NCI-H774 (cell line): Measurements from ENCODE around the gene FAM169A.
"Not testable (repeated sequence)": the region's sequence is repeated elsewhere in the genome, so short reads cannot be mapped to it uniquely, and the experiment has no call there.

ENCODE experiments used
- DNase-seq: peaks from one replicate; lab custom pipeline; 2025; lab: John Stamatoyannopoulos, UW

The FAM169A gene

DNA sequence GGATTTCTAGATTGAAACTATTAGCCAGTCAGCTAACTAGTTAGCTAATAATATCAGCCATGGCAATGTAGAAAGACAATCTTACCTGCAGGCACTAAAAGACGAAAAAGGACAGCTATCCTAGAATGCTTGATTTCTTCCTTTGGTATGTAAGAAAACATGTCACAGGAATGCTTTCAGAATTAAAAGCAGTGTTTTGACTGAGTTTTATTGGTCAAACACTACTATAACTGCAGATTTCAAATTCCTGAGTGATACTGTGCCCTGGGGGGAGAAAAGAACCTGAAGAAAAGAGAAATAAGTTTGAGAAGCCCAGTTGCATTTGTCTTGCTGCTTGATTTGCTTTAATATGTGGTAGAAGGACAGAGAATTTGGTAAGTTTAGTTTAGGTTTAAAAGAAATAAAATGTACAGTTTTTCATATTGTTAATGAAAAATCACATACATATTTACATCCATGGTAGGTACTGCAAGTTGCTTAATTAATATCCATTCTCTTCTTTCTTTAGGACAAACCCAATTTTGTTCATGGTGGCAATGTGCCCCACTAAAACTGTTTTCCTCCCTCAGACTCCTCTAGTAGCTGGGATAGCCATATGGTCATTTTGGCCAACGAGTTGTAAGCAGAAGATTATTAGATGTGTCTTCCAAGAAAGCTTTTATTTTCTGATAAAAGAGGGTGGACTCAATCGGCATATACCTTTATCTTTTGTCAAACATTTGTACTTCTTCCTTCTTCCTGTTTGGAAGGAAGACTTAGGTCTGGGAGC, 4.3 kb upstream of the FAM169A start:
- DNase-seq, result no peak

DNA sequence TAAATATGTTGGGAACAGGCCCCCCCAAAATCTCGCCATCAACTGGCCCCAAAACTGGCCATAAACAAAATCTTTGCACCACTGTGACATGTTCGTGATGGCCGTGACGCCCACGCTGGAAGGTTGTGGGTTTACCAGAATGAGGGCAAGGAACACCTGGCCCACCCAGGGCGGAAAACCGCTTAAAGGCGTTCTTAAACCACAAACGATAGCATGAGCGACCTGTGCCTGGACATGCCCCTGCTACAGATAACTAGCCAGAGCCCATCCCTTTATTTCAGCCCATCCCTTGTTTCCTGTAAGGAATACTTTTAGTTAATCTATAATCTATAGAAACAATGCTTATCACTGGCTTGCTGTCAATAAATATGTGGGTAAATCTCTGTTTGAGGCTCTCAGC, 3.2 kb upstream of the FAM169A start:
- DNase-seq, result not testable (repeated sequence)

DNA sequence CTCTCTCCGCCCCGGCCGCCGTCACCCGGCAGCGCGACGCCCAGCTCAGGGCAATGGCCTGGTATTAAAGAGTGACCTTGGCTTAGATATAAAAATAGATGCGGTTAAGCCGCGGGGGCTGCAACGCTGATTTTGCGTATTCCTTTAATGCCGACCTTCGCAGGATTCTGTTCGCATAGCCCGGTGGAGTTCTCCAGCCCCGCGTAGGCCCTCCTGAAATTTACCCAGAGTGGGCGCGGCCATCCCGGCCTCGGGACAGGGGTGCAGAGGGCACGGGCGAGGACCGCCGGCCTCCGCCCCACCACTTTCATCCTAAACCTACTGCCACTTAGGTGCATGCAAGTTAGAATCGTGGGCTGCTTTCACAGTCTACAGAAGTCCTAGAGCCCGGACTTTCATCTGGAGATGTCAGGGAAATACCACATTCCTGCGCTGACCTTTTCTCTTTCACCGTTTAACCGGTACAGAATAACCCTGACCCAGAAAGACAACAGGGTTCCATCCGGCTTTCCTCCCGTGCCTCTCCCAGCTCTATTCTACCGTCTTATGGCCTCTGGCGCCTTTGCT, 492 bp upstream of the FAM169A start:
- no peak for DNase-seq

DNA sequence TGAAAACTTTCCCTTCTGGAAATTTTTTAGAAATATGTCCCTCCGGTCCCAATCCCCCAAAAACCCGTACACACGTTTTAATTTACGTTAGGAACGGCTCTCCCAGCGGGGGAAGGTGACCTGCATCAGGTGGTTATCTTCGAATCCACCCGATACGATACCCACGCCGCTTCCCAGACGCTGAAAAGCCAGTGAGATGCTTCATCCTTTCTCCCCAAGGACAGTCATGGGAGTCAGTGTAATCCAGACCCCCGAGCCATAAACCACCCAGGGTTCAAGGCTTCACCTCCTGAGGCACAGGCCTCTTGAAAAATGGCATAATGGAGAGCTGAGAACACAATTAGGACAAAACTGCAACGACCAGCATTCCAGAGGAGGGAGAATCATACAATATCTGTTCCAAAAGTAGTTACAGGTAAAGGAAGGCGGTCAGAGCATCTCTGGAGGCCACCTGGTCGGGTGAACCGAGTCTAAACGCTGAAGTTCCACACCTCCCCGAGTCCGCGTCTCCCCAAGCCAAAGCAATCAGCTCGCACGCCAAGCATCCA, 857 bp downstream of the FAM169A start:
- no peak for DNase-seq

DNA sequence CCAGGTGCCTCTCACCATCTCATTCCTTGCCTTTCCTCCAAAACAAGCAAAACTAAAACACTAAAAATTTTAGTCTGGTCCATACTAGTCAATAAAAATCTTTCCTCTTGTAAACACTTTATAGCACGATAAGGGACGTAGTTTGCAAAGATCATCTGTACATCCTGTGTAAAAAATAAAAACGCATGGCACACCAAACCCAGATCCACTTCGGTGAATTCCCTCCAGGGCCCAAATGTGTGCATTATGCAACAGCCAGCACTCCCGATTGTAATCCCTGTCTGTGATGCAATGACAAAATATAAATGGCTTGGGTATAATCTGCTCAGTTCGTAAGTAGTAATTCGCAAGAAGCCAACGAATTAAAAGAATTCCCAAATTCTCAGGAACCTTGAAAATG, 1.4 kb downstream of the FAM169A start:
- no peak for DNase-seq

DNA sequence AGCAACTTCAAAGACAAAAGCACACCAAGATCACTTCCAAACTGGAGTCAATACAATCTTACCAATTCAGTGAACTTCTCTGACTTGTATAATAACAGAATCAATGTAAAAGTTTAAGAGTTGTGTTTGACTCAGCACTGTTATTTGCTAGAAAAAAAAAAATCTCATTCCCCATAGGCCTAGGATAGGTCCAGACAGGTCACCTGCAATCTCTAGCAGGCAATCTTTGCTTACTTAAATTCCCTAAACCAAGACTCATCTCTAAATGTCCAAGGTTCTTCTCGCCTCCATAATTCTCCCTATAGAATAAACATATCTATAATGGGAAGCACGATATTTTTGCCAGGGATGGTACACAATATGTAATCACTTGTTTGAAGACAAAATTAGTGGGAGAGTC, 2.5 kb downstream of the FAM169A start:
- DNase-seq, result no peak

DNA sequence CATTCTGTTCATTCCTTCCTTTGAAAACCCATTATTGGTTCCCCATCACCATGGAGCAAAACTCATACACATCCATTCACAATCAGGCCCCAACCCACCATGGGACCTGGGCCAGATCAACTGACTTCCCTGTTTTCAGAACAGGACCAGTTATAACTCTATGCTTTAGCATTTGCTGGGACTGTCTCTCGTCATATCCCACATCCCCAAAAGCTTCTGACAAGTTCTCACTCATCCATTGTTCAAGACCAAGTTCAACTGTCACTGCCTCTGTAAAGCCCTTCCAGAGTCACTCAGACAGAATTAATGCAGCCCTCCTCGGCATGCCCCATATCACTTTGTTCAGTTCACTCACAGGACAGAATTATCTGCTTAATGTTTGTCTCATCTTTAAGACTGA, 4.0 kb downstream of the FAM169A start:
- DNase-seq, result no peak

DNA sequence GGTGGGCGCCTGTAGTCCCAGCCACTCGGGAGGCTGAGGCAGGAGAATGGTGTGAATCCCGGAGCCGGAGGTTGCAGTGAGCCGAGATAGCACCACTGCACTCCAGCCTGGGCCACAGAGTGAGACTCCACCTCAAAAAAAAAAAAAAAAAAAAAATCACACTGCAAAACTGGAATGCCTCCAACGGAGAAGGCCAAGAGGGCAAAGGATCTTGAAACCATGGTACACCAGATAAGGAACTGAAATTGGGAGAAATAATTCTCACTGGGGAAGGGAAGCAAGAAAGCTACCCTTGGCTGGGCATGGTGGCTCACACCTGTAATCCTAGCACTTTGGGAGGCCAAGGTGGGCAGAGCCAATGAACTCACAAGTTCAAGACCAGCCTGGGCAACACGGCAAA, 9.2 kb downstream of the FAM169A start:
- not testable (repeated sequence) for DNase-seq

DNA sequence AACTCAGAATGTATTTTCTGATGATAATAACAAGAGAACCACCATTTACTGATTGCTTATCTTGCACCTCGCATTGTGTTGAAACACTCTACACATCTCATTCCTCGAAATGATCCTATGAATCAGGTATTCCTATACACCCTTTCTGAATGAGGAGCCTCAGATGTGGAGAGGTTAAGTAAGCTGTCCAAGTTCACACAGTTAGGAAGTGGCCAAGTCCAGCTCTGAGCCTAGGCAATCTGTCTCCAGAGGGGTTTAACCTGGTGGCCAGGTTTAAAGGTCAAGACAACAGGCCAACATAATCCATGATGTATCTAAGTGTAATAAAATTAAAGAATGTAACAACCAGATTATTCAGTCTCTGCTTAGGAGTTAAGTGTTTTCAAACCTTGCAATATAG, 12.9 kb downstream of the FAM169A start:
- no peak for DNase-seq

DNA sequence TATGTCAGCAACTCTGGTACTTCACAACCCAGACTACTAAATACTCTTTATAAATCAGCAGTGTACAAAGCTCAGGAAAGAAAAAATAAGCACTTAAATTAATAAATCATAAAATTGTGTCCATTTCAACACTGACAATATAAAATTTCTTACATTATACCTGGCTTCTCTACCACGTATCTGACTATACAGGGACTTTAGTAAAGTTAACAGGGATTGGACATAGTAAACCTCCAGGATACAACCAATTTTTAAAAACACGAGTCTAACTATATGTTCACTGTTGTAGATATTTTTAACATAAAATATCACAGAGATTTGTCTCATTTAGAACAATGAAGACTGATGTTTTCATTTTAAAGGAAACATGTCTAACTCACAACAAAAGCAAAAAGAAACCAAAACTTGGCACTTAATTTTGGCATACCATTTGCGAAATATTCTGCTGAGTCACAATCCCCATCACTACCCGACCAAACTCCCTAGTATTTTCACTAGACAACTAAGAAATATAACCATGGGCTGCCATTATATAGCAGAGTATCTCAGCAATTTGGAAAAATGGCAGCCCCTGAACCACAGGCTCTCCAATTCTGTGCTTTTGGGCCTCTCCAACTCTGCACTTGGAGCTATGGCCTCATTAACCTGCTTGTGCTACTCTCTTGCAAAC, 14.4 kb downstream of the FAM169A start:
- DNase-seq, result no peak

DNA sequence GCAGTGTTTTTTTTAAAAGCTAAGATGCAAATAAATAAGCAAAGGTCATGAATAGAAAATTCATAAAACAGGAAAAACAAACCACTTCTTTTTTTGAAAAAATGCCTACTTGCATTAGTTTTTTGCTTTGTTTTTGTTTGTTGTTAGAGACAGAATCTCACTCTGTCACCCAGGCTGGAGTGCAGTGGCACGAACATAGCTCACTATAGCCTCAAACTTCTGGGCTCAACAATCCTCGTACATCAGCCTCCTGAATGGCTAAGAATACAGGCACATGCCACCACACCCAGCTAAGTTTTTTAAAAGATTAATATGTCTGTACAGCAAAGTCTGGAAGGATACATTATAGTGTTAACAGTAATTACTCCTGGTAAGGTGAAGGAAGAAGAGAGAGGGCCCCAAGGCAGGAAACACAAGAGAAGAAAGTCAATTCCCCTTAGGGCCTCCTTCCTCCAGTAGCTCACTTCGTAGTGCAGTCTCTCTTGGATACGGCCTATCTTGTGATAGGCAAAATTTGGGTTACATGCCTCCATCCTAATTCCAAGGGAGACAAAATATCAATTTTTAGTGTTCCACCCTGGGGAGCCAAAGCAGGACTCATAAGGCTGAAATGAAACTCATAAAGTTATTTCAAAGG, 15.3 kb downstream of the FAM169A start:
- no peak for DNase-seq

DNA sequence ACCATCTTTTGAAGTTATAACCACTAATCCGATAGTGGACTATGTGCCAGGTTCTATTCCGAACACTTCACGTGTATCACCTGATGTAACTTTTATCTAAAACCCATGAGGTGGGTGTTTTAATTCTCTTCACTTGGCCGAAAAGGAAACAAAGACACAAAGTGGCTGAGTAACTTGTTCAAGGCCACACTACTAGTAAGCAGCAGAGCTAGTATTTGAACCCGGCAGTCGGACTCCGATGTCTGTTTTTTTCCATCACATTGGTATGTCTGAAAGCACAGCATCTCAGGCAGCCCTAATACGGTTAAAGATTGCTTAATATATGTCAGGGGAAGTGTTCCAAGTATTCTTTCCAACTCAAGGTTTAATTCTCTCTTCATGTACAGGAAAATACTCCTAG, 16.2 kb downstream of the FAM169A start:
- no peak for DNase-seq

DNA sequence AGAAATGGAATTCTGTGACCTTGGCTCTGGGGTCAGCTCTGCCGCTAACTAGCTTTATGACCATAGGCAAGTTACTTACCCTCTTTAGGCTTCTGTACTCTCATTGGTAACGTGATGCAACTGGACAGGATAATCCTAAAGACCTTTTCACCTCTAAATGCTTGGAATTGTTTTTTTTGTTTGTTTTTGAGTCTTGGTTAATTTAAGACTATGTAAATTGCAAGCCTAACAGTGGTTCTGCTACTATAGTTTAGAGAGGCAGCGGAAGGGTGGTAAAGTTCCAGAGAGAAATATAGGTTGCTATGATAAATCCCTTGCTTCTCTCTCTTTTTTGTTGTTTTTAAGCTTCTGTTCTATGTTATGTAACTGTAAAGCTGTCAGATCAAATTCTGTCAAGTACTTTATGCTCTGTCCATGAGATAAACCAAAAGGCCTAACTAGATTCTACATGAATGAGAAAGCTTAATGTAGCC, 17.6 kb downstream of the FAM169A start:
- no peak for DNase-seq

DNA sequence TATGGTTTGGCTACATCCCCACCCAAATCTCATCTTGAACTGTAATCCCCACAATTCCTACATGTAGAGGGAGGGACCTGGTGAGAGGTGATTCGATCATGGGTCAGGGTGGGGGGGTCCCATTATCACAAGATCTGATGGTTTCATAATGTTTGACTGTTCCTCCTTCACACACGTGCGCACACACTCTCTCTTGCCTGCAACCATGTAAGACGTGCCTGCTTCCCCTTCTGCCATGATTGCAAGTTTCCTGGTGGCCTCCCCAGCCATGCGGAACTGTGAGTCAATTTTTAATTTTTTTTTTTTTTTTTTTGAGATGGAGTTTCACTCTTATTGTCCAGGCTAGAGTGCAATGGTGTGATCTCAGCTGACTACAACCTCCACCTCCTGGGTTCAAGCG, 27.0 kb downstream of the FAM169A start:
- DNase-seq, result no peak

DNA sequence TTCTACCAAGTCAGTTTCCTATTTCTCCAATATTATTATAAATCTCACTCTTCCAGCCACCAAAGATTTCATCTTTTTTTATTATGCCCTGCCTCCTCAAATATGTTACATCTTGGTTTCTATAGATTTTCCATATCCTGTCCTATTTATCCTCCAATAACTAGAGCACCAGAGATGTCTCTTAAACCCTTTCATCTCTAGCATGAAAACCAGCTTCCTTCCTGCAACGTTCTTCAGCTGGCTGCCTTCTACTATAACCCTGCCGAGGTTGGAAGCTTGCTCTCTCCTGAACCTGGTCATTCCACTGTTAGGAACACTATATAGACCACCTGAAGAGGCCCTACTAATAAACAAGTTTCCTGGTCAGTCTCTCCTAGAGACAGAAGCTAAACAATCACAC, 27.9 kb downstream of the FAM169A start:
- no peak for DNase-seq

DNA sequence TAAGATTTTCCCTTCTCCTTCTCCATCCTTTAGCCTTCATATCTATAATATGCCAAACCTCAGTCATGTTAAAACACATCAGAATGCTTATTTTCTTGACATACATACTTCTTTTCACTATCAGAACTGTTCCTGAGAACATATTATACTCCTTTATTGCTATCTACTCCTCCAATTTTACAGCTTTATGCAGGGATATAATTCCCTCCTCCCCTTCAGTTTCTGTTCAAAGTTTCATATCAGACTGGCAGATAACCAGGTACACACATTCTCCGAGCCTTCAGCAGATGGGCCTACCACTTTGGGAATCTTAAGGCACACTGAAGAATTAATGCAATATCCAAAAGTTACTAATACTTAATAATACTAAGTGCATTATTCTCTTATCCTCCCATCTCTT, 29.1 kb downstream of the FAM169A start:
- no peak for DNase-seq

DNA sequence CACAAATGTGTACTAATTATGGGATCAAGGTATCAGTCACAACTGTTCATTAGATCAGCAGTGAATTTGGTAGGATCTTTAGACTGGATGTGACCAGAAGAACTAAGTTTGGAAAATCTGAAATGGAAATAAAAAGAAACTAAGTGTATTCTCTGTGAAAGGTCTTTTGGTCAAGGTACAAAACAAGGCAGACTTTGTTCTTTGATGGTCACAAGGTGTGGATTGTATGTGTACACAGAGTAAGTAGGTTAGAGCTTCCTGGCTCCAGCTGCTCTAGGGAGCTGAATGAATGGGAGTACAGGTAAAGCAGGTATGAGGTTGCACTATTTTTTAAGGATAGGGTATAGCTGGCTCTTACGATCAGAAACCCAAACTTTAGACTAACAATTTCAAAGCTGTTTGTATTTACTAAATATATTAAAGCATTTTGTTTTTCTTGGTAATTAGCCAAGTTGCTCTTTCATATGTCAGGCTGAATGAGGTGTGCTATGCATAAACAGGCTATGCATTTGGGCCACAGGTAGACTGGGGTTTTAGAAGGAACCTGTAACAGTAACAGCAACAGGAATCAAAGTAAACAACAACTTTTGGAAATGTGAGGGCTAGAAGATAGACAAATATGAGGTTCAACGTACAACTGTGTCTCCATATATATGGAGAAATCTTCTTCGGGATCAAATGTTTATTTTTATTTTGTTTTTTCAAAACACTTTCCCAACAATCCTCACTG, 32.5 kb downstream of the FAM169A start:
- peak; percentile 20 for DNase-seq

DNA sequence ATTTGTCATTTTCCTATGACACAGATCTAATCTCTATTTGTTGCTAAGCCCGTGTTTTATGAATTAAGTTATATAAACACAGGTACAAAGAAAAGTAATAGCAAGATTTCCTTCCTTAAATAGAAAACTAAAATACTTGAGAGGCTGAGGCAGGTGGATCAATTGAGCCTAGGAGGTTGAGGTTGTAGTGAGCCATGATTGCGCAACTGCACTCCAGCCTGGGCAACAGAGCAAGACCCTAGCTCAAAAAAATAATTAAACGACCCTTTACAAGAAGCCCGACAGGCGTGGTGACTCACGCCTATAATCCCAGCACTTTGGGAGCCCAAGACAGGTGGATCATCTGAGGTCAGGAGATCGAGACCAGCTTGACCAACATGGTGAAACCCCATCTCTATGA, 36.8 kb downstream of the FAM169A start:
- DNase-seq, result no peak

DNA sequence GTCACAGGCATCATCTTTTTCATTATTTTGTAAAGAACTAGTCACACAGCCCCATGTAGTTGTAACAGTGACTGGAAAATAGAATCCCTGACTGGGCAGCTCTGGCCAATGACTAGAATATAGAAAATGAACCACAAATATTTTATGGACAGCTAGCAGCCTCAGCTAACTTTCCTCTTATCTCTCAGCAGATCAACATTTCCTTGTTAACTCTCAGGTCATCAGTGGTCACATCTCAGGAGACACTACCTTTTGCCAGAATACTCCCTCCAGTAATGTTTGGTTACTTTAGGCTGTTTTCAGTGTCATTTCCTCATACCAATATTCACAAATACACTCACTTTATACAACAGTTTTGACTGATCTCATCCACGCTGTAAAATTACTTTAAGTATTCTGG, 43.9 kb downstream of the FAM169A start:
- no peak for DNase-seq

DNA sequence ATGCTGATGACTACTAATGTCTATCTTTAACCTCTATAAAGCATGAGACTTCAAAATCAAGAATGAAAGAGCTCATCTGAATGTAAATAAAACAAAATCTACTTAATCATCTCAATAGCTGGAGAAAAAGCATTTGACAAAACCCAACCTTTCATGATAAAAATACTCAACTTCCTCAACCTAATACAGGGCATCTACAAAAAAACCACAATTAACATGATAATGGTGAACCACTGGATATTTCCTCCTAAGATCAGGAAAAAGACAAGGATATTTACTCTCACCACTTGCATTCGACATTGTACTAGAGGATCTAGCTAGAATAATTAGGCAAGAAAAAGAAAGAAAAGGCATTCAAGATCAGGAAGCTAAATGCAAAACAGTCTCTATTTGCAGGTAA, 49.3 kb downstream of the FAM169A start:
- DNase-seq, result no peak

DNA sequence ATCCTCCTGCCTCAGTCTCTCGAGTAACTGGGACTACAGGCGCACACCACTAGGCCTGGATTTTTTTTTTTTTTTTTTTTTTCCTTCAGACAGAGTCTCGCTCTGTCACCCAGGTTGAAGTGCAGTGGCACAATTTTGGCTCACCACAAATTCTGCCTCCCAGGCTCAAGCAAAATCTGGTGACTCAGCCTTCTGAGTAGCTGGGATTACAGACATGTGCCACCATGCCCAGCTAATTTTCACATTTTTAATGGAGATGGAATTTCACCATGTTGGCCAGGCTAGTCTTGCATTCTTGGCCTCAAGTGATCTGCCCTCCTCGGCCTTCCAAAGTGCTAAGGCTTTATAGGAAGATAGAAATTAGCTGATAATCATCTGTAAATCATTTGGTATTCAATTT, 55.3 kb downstream of the FAM169A start:
- no peak for DNase-seq

DNA sequence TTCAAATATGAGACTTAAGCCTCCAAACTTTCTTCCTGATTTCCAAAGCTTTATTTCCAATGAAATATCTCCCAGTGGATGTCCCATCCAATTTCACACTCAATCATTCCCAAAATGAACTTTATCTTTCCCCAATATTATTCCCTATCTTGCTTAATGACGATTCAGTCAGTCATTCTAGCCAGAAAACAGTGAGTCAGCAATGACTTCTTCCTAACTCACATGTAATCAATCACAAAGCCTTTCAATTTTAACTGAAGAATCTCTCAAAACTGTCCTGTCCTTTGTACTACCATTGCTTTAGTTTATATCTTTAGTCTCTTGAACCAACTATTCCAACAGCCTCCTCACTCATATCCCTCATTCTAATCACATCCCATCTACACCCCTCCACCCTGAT, 64.2 kb downstream of the FAM169A start:
- no peak for DNase-seq
